ENCODE results near the gene TFEC.

DNA sequence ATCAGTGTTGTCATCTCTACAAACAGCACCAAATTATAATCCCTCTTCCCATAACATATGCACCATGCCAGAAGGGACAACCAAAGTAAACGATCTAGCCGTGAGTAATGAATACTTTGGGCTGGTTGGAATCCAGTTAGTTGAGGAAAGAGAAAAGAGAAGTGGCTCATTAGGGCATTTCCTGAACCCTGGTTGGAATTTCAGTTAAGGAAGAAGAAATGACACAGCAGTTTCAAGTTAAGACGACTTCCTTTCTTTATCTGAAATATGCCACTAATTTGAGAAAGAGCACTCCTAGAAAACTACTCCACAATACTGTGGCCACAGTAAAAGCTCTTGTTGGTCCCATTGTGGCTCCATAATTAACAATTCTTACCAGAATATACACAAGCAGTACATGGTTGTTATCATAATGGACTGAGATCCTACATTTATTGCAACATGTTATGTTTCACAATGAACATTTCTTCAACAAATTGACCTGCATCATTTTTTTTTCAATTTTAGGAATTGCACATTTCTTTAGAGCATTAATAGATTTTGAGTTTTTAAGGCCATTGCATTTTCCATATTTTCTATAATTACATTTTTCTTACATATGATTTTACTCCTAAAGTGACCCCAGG is at the start of gene TFEC:
- TF ChIP-seq CTCF (IDR thresholded peaks at IDR 0.05; ENCODE audit: poor library complexity, severe bottlenecking) (no peak), POLR2AphosphoS5 (IDR thresholded peaks at IDR 0.05) (no peak), EZH2 (IDR thresholded peaks at IDR 0.05; ENCODE audit: borderline replicate concordance, insufficient read depth, low read length, poor library complexity, severe bottlenecking) (no peak), MXI1 (conservative IDR thresholded peaks at IDR 0.05; ENCODE audit: poor library complexity, severe bottlenecking) (no peak), REST (IDR thresholded peaks at IDR 0.05; ENCODE audit: borderline replicate concordance) (no peak), TAF1 (IDR thresholded peaks at IDR 0.05; ENCODE audit: low read depth) (no peak), EP300 (conservative IDR thresholded peaks at IDR 0.05; ENCODE audit: poor library complexity, severe bottlenecking) (no peak), SMC3 (conservative IDR thresholded peaks at IDR 0.05; ENCODE audit: poor library complexity) (no peak)

All from neural cell (in vitro differentiated cells).